Thyroid gland (tissue), 4 donors: ENCODE results near the gene NETO2.

Experiments used
- POLR2A ChIP-seq, 2 donors: fragments of 450-650 bp; IDR thresholded peaks; one replicate each; pipeline ENCODE4 v1.6.1; 2017; ENCODE audit warnings: antibody characterized with exemption in 2 of 2, mild to moderate bottlenecking in 2 of 2, moderate library complexity in 1 of 2
- TF ChIP-seq, protein P1 (sequence below), 6 experiments: fragments of 200-600 bp in 3 of 6; fragments of 450-650 bp in 3 of 6; sonication (generic) in 3 of 6; IDR thresholded peaks; one replicate each; pipeline ENCODE4 v1.5.1; 2016 to 2019; ENCODE audit warnings: antibody characterized with exemption in 6 of 6, mild to moderate bottlenecking in 2 of 6, inconsistent platforms in 1 of 6, moderate library complexity in 1 of 6

- no peak for TF ChIP-seq POLR2A (IDR thresholded peaks at IDR 0.05)
- TF ChIP-seq, protein P1, sequence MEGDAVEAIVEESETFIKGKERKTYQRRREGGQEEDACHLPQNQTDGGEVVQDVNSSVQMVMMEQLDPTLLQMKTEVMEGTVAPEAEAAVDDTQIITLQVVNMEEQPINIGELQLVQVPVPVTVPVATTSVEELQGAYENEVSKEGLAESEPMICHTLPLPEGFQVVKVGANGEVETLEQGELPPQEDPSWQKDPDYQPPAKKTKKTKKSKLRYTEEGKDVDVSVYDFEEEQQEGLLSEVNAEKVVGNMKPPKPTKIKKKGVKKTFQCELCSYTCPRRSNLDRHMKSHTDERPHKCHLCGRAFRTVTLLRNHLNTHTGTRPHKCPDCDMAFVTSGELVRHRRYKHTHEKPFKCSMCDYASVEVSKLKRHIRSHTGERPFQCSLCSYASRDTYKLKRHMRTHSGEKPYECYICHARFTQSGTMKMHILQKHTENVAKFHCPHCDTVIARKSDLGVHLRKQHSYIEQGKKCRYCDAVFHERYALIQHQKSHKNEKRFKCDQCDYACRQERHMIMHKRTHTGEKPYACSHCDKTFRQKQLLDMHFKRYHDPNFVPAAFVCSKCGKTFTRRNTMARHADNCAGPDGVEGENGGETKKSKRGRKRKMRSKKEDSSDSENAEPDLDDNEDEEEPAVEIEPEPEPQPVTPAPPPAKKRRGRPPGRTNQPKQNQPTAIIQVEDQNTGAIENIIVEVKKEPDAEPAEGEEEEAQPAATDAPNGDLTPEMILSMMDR (IDR thresholded peaks at IDR 0.05): no peak
Observed at GRCh38 chr16:47109361-47109760, 34.4 kb downstream of the NETO2 start.
